ENCODE measurements around the gene PPFIA4.

DNA sequence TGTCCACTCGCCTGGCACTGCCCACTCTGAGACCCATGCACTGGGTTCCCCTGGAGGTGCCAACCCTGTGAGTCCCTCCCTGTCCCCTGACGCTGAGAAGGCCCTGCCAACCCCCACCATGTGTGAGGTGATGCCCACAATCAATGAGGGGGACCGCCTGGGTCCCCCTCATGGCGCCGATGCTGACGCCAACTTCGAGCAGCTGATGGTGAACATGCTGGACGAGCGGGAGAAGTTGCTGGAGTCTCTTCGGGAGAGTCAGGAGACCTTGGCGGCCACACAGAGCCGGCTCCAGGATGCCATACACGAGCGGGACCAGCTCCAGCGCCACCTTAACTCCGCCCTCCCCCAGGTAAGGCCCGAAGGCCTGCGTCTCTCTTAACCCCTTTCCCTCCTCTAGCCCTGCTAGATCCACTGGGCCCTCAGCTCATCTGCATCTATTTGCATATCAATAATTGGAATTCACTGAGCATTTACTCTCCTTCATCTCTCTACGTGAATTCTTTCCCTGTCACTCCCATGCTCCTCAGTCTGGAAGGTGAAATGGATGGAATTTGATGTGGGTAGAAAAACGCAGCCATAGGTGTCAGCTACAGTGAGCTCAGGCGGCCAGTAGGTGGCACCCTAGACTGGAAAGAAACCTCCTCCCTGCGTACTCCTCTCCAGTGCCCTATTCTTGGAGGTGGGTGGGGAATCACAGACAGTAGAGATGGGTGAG lies 12.8 kb downstream of the PPFIA4 start:
- TF ChIP-seq, protein P1, sequence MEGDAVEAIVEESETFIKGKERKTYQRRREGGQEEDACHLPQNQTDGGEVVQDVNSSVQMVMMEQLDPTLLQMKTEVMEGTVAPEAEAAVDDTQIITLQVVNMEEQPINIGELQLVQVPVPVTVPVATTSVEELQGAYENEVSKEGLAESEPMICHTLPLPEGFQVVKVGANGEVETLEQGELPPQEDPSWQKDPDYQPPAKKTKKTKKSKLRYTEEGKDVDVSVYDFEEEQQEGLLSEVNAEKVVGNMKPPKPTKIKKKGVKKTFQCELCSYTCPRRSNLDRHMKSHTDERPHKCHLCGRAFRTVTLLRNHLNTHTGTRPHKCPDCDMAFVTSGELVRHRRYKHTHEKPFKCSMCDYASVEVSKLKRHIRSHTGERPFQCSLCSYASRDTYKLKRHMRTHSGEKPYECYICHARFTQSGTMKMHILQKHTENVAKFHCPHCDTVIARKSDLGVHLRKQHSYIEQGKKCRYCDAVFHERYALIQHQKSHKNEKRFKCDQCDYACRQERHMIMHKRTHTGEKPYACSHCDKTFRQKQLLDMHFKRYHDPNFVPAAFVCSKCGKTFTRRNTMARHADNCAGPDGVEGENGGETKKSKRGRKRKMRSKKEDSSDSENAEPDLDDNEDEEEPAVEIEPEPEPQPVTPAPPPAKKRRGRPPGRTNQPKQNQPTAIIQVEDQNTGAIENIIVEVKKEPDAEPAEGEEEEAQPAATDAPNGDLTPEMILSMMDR (optimal IDR thresholded peaks at IDR 0.05 in 1 of 3, IDR thresholded peaks at IDR 0.05 in 1 of 3, conservative IDR thresholded peaks at IDR 0.05 in 1 of 3; ENCODE audit: extremely low read depth in 1 of 3, insufficient read depth in 2 of 3, low read length in 3 of 3): peak; percentile 93 to 98 (median 97)
- TF ChIP-seq EZH2 (IDR thresholded peaks at IDR 0.05; ENCODE audit: low read length): no peak
